Karpas-422 (cell line): ENCODE data around the gene C2orf68. TPM values are rescaled to one million over a fixed set of nuclear protein-coding genes. Genes with fewer than 3 reads are reported as not detected.

Experiments
- DNase-seq: peaks from one replicate; pipeline ENCODE4 v3.0.0-alpha.2; 2015
- H2AFZ ChIP-seq: fragments of 200-600 bp; sonication (generic); 2 replicates; pipeline ENCODE4 v1.6.1; 2014; ENCODE audit warnings: antibody characterized with exemption, low read length, mixed read lengths
- H3K27ac ChIP-seq: fragments of 200-600 bp; sonication (generic); 2 replicates; pipeline ENCODE4 v1.5.1; 2014; ENCODE audit warnings: mild to moderate bottlenecking, low read length, moderate library complexity
- H3K27me3 ChIP-seq: fragments of 200-600 bp; sonication (generic); 2 replicates; pipeline ENCODE4 v1.6.1; 2014; ENCODE audit warnings: low read length, mixed read lengths
- H3K36me3 ChIP-seq: fragments of 200-600 bp; sonication (generic); 2 replicates; pipeline ENCODE4 v1.6.1; 2014; ENCODE audit warnings: low read length, mixed read lengths; ENCODE audit not compliant: insufficient read depth
- H3K4me1 ChIP-seq: fragments of 200-600 bp; sonication (generic); 2 replicates; pipeline ENCODE4 v1.6.1; 2014; ENCODE audit warnings: mild to moderate bottlenecking, low read length, mixed read lengths
- H3K4me2 ChIP-seq: fragments of 200-600 bp; sonication (generic); 2 replicates; pipeline ENCODE4 v1.6.1; 2014; ENCODE audit warnings: low read length, low read depth, mild to moderate bottlenecking; ENCODE audit not compliant: poor library complexity, severe bottlenecking
- H3K4me3 ChIP-seq: fragments of 200-600 bp; sonication (generic); 2 replicates; pipeline ENCODE4 v1.5.1; 2014; ENCODE audit warnings: mild to moderate bottlenecking, antibody characterized with exemption, low read length, mixed read lengths
- H3K79me2 ChIP-seq: fragments of 200-600 bp; sonication (generic); 2 replicates; pipeline ENCODE4 v1.6.1; 2014; ENCODE audit warnings: mild to moderate bottlenecking, low read length, mixed read lengths
- H3K9ac ChIP-seq: fragments of 200-600 bp; sonication (generic); 2 replicates; pipeline ENCODE4 v1.6.0; 2014; ENCODE audit warnings: low read length
- H3K9me2 ChIP-seq: fragments of 200-600 bp; sonication (generic), shearing (Covaris generic); replicated peaks from 2 replicates; pipeline ENCODE4 v1.6.0; 2014; ENCODE audit warnings: mild to moderate bottlenecking, low read length, moderate library complexity; ENCODE audit not compliant: insufficient read depth
- H3K9me3 ChIP-seq: fragments of 300-700, 200-600 bp; sonication (generic); 2 replicates; pipeline ENCODE4 v1.6.1; 2014; ENCODE audit warnings: low read length, mixed read lengths
- H4K20me1 ChIP-seq: fragments of 200-600 bp; sonication (generic); 2 replicates; pipeline ENCODE4 v1.6.1; 2014; ENCODE audit warnings: mild to moderate bottlenecking, antibody characterized with exemption, low read length, low read depth; ENCODE audit not compliant: insufficient read depth
- total RNA-seq: library from RNA; depleted of rRNA; stranded (reverse); fragments of >200 nt; shearing (Covaris generic); gene quantifications from 2 replicates; pipeline ENCODE4 v1.2.3, GENCODE V29; 2014; ENCODE audit warnings: low replicate concordance

Gene C2orf68
- total RNA-seq, 1 experiment from 2014 or later = 111 TPM

DNA sequence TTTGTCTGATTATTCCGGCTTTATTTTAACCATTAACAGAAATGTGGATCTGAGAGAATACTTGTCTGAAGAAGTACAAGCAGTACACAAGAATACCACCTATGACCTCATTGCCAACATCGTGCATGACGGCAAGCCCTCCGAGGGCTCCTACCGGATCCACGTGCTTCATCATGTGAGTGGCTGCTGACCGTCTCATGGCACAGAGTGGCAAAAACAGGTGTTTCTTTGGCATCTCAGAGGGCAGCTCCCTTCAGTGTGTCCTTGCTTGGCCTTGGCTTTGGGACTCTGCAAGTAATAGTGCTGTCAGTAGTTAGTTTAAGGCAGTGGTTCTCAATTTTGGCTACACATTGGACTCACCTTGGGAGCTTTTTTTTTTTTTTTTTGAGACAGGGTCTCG lies 33.0 kb upstream of the C2orf68 start:
- Histone ChIP-seq H3K4me2 (no peak overlapping the region), H3K36me3 (peaks cover 89% of the 10 kb centered on the region), H3K27me3 (no peaks in the 10 kb centered on the region), H4K20me1 (0 out of 2 replicates have a peak, but pooled peaks cover 2% of the 10 kb centered on the region), H3K4me1 (no peaks in the 10 kb centered on the region), H3K9me3 (no peaks in the 10 kb centered on the region), H3K27ac (no peak overlapping the region), H3K4me3 (no peak overlapping the region), H2AFZ (no peak overlapping the region), H3K9me2 (no peaks in the 10 kb centered on the region), H3K79me2 (peaks cover 21% of the 10 kb centered on the region), H3K9ac (no peak overlapping the region)
- DNase-seq = no peak

DNA sequence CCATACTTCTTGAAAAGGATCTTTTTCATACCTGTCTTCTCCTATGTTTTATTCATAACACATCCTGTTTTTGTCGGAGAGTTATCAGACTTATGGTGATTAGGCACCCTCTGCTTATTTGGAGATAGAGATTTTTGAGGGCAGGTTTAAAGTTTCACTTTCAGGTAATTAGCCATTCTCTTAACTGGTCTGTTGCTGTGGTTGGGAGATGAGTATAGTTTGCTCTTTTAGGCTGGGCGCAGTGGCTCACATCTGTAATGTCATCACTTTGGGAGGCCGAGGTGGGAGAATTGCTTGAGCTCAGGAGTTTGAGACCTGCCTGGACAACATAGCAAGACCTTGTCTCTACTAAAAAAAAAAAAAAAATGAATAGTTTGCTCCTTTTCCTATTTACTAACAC lies 30.9 kb upstream of the C2orf68 start:
- no peak overlapping the region for H3K4me3 ChIP-seq
- DNase-seq = no peak
- peaks cover 33% of the 10 kb centered on the region for H3K79me2 ChIP-seq
- no peaks in the 10 kb centered on the region for H3K9me2 ChIP-seq
- H3K9ac ChIP-seq = no peak overlapping the region
- 0 out of 2 replicates have a peak, but pooled peaks cover 9% of the 10 kb centered on the region for H4K20me1 ChIP-seq
- H3K9me3 ChIP-seq = no peaks in the 10 kb centered on the region
- no peak overlapping the region for H3K27ac ChIP-seq
- H3K4me2 ChIP-seq = no peak overlapping the region
- H3K27me3 ChIP-seq = no peaks in the 10 kb centered on the region
- no peak overlapping the region for H2AFZ ChIP-seq
- no peaks in the 10 kb centered on the region for H3K4me1 ChIP-seq
- peaks cover 86% of the 10 kb centered on the region for H3K36me3 ChIP-seq

DNA sequence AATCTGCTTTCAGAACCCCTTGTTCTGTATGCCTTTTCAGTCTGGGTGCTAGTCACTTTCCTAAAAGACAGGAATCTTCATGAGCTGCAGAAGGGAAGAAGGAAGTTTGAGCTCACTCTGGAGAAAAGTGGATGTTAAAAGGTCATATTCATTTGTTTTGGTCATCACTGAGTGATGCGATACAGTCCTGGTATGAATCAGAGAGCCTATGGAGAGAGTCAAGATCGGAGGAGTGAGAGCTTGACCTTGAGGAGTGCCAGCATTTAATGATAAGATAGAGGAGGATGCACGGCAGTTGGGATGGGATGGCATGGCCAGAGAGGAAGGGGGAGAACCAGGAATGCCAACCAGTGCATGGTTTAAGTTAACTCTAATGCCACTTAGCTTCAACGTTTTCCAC lies 23.8 kb upstream of the C2orf68 start:
- no peaks in the 10 kb centered on the region for H3K9me2 ChIP-seq
- DNase-seq = no peak
- H4K20me1 ChIP-seq = peaks cover 24% of the 10 kb centered on the region; the same call in 1 of the 2 replicates
- no peak overlapping the region for H3K27ac ChIP-seq
- no peak overlapping the region for H3K9ac ChIP-seq
- H3K4me2 ChIP-seq = no peak overlapping the region
- H3K27me3 ChIP-seq = no peaks in the 10 kb centered on the region
- no peaks in the 10 kb centered on the region for H3K9me3 ChIP-seq
- no peak overlapping the region for H2AFZ ChIP-seq
- no peaks in the 10 kb centered on the region for H3K4me1 ChIP-seq
- no peak overlapping the region for H3K4me3 ChIP-seq
- H3K79me2 ChIP-seq = peaks cover 25% of the 10 kb centered on the region
- peaks cover 62% of the 10 kb centered on the region; the same call in 1 of the 2 replicates for H3K36me3 ChIP-seq

GRCh38 chr2:85635011-85635410 lies 23.1 kb upstream of the C2orf68 start:
- H3K4me2 ChIP-seq = no peak overlapping the region
- no peak overlapping the region for H3K4me3 ChIP-seq
- no peak overlapping the region for H2AFZ ChIP-seq
- DNase-seq = no peak
- peaks cover 66% of the 10 kb centered on the region; the same call in 1 of the 2 replicates for H3K36me3 ChIP-seq
- no peaks in the 10 kb centered on the region for H3K9me2 ChIP-seq
- H3K27ac ChIP-seq = no peak overlapping the region
- no peaks in the 10 kb centered on the region for H3K4me1 ChIP-seq
- H3K9ac ChIP-seq = no peak overlapping the region
- peaks cover 31% of the 10 kb centered on the region for H3K79me2 ChIP-seq
- no peaks in the 10 kb centered on the region for H3K27me3 ChIP-seq
- H4K20me1 ChIP-seq = peaks cover 23% of the 10 kb centered on the region; the same call in 1 of the 2 replicates
- H3K9me3 ChIP-seq = no peaks in the 10 kb centered on the region

DNA sequence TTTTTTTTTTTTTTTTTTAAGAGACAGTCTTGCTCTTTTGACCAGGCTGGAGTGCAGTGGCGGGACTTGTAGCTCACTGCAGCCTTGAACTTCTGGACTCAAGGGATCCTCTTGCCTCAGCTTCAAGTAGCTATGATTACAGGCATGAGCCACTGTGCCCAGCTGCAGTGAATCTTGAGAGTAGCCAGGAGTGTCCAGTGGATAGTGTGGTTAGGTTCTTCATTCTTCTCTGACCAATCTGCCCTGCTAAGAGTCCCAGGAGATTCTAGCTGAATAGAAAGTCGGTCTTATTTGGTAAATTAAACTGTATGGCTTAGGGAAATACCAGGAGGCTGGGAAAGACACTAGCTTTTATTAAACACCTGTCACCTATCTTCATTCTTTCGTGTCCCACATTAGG lies 19.4 kb upstream of the C2orf68 start:
- H3K9me3 ChIP-seq = no peaks in the 10 kb centered on the region
- H3K27ac ChIP-seq = no peak overlapping the region
- no peaks in the 10 kb centered on the region for H3K4me1 ChIP-seq
- H2AFZ ChIP-seq = no peak overlapping the region
- peaks cover 25% of the 10 kb centered on the region for H3K79me2 ChIP-seq
- H3K4me2 ChIP-seq = no peak overlapping the region
- no peak overlapping the region for H3K4me3 ChIP-seq
- H4K20me1 ChIP-seq = peaks cover 10% of the 10 kb centered on the region
- DNase-seq = no peak
- H3K36me3 ChIP-seq = peaks cover 61% of the 10 kb centered on the region
- no peaks in the 10 kb centered on the region for H3K27me3 ChIP-seq
- H3K9me2 ChIP-seq = no peaks in the 10 kb centered on the region
- H3K9ac ChIP-seq = no peak overlapping the region

DNA sequence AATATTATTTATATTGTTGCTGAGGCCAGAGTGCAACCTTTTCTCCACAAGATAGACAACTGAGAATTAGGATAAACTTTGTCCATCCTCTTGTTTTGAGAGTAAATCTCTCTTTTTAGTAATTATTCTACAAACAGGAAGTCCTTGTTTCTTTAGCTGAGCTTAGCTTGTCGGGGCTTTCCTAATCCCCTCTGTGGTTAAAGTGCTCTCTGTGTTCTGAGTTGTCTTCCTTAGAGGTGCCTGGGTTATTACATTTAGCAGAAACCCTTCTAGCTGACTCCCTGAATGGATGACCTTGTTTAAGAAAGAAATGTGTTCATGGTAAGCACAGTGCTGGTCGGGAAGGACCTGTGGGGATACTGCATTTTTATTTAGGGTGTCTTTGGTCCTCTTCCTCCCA lies 16.8 kb upstream of the C2orf68 start:
- peaks cover 74% of the 10 kb centered on the region for H3K36me3 ChIP-seq
- H3K4me1 ChIP-seq = no peaks in the 10 kb centered on the region
- no peak overlapping the region for H2AFZ ChIP-seq
- no peak overlapping the region for H3K4me3 ChIP-seq
- no peaks in the 10 kb centered on the region for H3K27me3 ChIP-seq
- no peak for DNase-seq
- H3K79me2 ChIP-seq = peaks cover 26% of the 10 kb centered on the region
- peaks cover 12% of the 10 kb centered on the region for H4K20me1 ChIP-seq
- H3K9me3 ChIP-seq = no peaks in the 10 kb centered on the region
- H3K9me2 ChIP-seq = no peaks in the 10 kb centered on the region
- no peak overlapping the region for H3K9ac ChIP-seq
- H3K4me2 ChIP-seq = no peak overlapping the region
- H3K27ac ChIP-seq = no peak overlapping the region

DNA sequence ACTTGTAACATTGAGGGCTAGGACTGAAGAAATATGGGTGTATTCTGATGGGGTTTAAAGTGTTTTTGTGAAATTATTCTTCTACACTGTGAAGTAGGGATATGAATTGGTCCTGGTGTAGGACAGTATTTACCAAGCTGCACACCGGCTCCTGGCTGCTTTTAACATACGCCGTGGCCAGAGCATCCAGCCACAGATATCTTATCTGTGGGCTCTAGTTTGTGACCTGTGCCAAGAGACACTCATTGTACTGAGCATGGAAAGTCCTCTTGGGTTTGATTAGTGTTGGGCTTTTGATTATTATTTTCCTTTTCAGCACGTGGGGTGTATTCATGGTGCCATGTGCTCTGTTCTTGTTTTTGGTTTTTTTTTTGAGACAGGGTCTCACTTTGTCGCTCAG lies 12.1 kb upstream of the C2orf68 start:
- Histone ChIP-seq H3K36me3 (peaks cover 72% of the 10 kb centered on the region), H3K9me3 (no peaks in the 10 kb centered on the region), H3K27ac (no peak overlapping the region), H3K27me3 (no peaks in the 10 kb centered on the region), H3K79me2 (peaks cover 43% of the 10 kb centered on the region), H3K9ac (no peak overlapping the region), H3K4me2 (no peak overlapping the region), H2AFZ (no peak overlapping the region), H3K4me3 (no peak overlapping the region), H4K20me1 (peaks cover 30% of the 10 kb centered on the region), H3K4me1 (peaks cover 6% of the 10 kb centered on the region), H3K9me2 (no peaks in the 10 kb centered on the region)
- DNase-seq = no peak

GRCh38 chr2:85621338-85621737 lies 9.5 kb upstream of the C2orf68 start:
- Histone ChIP-seq H3K9me2 (no peaks in the 10 kb centered on the region), H3K9me3 (no peaks in the 10 kb centered on the region), H3K27ac (no peak overlapping the region), H2AFZ (no peak overlapping the region), H3K9ac (no peak overlapping the region), H3K27me3 (no peaks in the 10 kb centered on the region), H3K4me3 (no peak overlapping the region), H3K4me2 (no peak overlapping the region), H3K4me1 (peaks cover 26% of the 10 kb centered on the region), H4K20me1 (peaks cover 45% of the 10 kb centered on the region), H3K36me3 (peaks cover 69% of the 10 kb centered on the region), H3K79me2 (peaks cover 60% of the 10 kb centered on the region)
- no peak for DNase-seq

DNA sequence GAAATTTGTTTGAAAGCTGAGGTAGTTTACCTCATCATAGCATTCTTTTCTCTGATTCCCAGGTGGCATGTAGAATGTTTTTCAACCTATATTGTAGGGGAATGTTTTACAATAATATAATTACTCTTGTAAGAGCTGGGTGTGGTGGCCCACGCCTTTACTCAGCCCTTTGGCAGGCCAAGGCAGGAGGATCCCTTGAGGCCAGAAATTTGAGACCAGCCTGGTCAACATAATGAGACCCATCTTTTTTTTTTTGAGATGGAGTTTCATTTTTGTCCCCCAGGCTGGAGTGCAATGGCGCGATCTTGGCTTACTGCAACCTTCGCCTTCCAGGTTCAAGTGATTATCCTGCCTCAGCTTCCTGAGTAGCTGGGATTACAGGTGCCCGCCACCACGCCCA lies 7.8 kb upstream of the C2orf68 start:
- no peak overlapping the region for H3K4me2 ChIP-seq
- DNase-seq = no peak
- H4K20me1 ChIP-seq = peaks cover 41% of the 10 kb centered on the region
- H3K27ac ChIP-seq = no peak overlapping the region
- peaks cover 28% of the 10 kb centered on the region for H3K4me1 ChIP-seq
- no peaks in the 10 kb centered on the region for H3K9me2 ChIP-seq
- H3K4me3 ChIP-seq = no peak overlapping the region
- H3K36me3 ChIP-seq = peaks cover 55% of the 10 kb centered on the region
- H2AFZ ChIP-seq = no peak overlapping the region
- H3K79me2 ChIP-seq = peaks cover 64% of the 10 kb centered on the region
- no peak overlapping the region for H3K9ac ChIP-seq
- H3K27me3 ChIP-seq = no peaks in the 10 kb centered on the region
- no peaks in the 10 kb centered on the region for H3K9me3 ChIP-seq
